Calu3 (cell line): ENCODE data around the gene CTPS2. TPM values are rescaled to one million over a fixed set of nuclear protein-coding genes. Genes with fewer than 3 reads are reported as not detected.

Source experiments
- BruUV-seq: library from RNA; stranded (reverse); fragments of 400-500 nt; replicated peaks from 2 replicates; lab custom pipeline; 2021; lab: Mats Ljungman, UMichigan
- CTCF ChIA-PET: fragments of 300-600 bp; sonication (Branson Sonifier 250); formaldehyde crosslinking; loops from one replicate; lab custom pipeline; 2022; ENCODE audit warnings: antibody characterized with exemption; lab: Charles Lee
- DNase-seq: peaks from one replicate; pipeline ENCODE4 v3.0.0; 2022
- H3K27ac Mint-ChIP-seq: one replicate; pipeline ENCODE4 v1.8.0; 2022; ENCODE audit warnings: mixed read lengths; ENCODE audit not compliant: unreplicated experiment
- H3K27me3 Mint-ChIP-seq: one replicate; pipeline ENCODE4 v1.8.0; 2022; ENCODE audit warnings: mixed read lengths; ENCODE audit not compliant: unreplicated experiment
- H3K36me3 Mint-ChIP-seq: one replicate; pipeline ENCODE4 v1.8.0; 2022; ENCODE audit warnings: mild to moderate bottlenecking, moderate library complexity, mixed read lengths; ENCODE audit not compliant: insufficient read depth, unreplicated experiment
- H3K4me1 Mint-ChIP-seq: one replicate; pipeline ENCODE4 v1.8.0; 2022; ENCODE audit warnings: mild to moderate bottlenecking, low read depth, mixed read lengths; ENCODE audit not compliant: unreplicated experiment
- H3K4me3 Mint-ChIP-seq: one replicate; pipeline ENCODE4 v1.8.0; 2022; ENCODE audit warnings: mild to moderate bottlenecking, low read depth, moderate library complexity, mixed read lengths; ENCODE audit not compliant: unreplicated experiment
- H3K9me3 Mint-ChIP-seq: one replicate; pipeline ENCODE4 v1.8.0; 2022; ENCODE audit warnings: low read depth, mixed read lengths; ENCODE audit not compliant: unreplicated experiment
- CTCF ChIP-seq: fragments of 200-600 bp; IDR thresholded peaks from one replicate; pipeline ENCODE4 v1.8.0; 2022; ENCODE audit warnings: antibody characterized with exemption; ENCODE audit not compliant: unreplicated experiment
- intact Hi-C: fragments of 100-400 bp; cut with micrococcal nuclease; formaldehyde crosslinking; loops from one replicate; pipeline ENCODE4 v1.10.0; 2022; ENCODE audit not compliant: unreplicated experiment
- total RNA-seq: library from RNA; stranded (reverse); gene quantifications from 2 replicates; pipeline ENCODE4 v1.2.3, GENCODE V29; 2022

Gene CTPS2
- total RNA-seq, 1 experiment from 2014 or later: 23.2 TPM

GRCh38 chrX:16711893-16712547 lies 449 bp downstream of the CTPS2 start:
- Mint-ChIP-seq H3K36me3 (peaks cover 28% of the 10 kb centered on the region), H3K27ac (peak overlapping the region; percentile 82), H3K4me1 (peaks cover 24% of the 10 kb centered on the region), H3K9me3 (no peaks in the 10 kb centered on the region), H3K27me3 (no peaks in the 10 kb centered on the region), H3K4me3 (peak overlapping the region; percentile 89)
- intact Hi-C loops: no loop called here
- CTCF ChIA-PET: interaction anchor here (0.6 to 1.3 kb wide), 2 partner anchors 15 to 170 kb away, joined by 3 read pairs; no protein-coding TSS in a partner anchor
- no TSS peak for BruUV-seq
- no peak for TF ChIP-seq CTCF
- peak; percentile 27 for DNase-seq

GRCh38 chrX:16711219-16711811 lies 1.2 kb downstream of the CTPS2 start:
- intact Hi-C loops: no loop called here
- no TSS peak for BruUV-seq
- peak overlapping the region; percentile 65 for H3K27ac Mint-ChIP-seq

GRCh38 chrX:16708016-16708415 lies 4.5 kb downstream of the CTPS2 start:
- CTCF ChIA-PET: no interaction called here
- no peak for DNase-seq
- Mint-ChIP-seq H3K4me3 (no peak overlapping the region), H3K27me3 (no peaks in the 10 kb centered on the region), H3K36me3 (peaks cover 26% of the 10 kb centered on the region), H3K4me1 (peaks cover 18% of the 10 kb centered on the region), H3K27ac (no peak overlapping the region), H3K9me3 (no peaks in the 10 kb centered on the region)
- TF ChIP-seq CTCF: no peak
- intact Hi-C loops: no loop called here
- no TSS peak for BruUV-seq

More at GRCh38 chrX:16711219-16711811, 1.2 kb downstream of the CTPS2 start:
- CTCF ChIA-PET: interaction anchor here (1.4 kb wide), 1 partner anchor 14 kb away, joined by 3 read pairs; no protein-coding TSS in a partner anchor
- Mint-ChIP-seq H3K9me3 (no peaks in the 10 kb centered on the region), H3K27me3 (no peaks in the 10 kb centered on the region), H3K4me3 (peak overlapping the region; percentile 89), H3K4me1 (peaks cover 24% of the 10 kb centered on the region), H3K36me3 (peaks cover 28% of the 10 kb centered on the region)
- no peak for DNase-seq
- no peak for TF ChIP-seq CTCF

GRCh38 chrX:16705370-16705769 lies 7.1 kb downstream of the CTPS2 start:
- Mint-ChIP-seq H3K27me3 (no peaks in the 10 kb centered on the region), H3K36me3 (peaks cover 5% of the 10 kb centered on the region), H3K9me3 (no peaks in the 10 kb centered on the region), H3K27ac (no peak overlapping the region), H3K4me1 (peaks cover 6% of the 10 kb centered on the region), H3K4me3 (no peak overlapping the region)
- intact Hi-C loops: no loop called here
- TF ChIP-seq CTCF: no peak
- no peak for DNase-seq
- no TSS peak for BruUV-seq
- CTCF ChIA-PET: no interaction called here
